SK-N-SH (cell line): ENCODE data around the gene PCED1B. TPM values are rescaled to one million over a fixed set of nuclear protein-coding genes. Genes with fewer than 3 reads are reported as not detected.

ENCODE experiments used
- CTCF ChIA-PET: fragments of 300-600, 350-600 bp; formaldehyde crosslinking; extraction: SDS; loops from one replicate; lab custom pipeline; 2021; lab: Yijun Ruan, JAX
- POLR2A ChIA-PET: fragments of 350-600 bp; sonication (Branson Sonifier 250); formaldehyde crosslinking; extraction: SDS; loops from one replicate; lab custom pipeline; 2020; ENCODE audit warnings: antibody characterized with exemption, inconsistent platforms; lab: Yijun Ruan, JAX
- DNase-seq: peaks from one replicate; pipeline ENCODE4 v3.0.0; 2012
- H2AFZ ChIP-seq: fragments of 200-600 bp; sonication (generic); 2 replicates; pipeline ENCODE4 v1.8.1; 2016; ENCODE audit warnings: antibody characterized with exemption, mild to moderate bottlenecking, low read depth
- H3F3A ChIP-seq: fragments of 200-600 bp; sonication (generic); replicated peaks from 2 replicates; pipeline ENCODE3; 2016; ENCODE audit warnings: antibody characterized with exemption, mild to moderate bottlenecking; ENCODE audit not compliant: insufficient read depth
- H3K27ac ChIP-seq, 2 experiments: fragments of 200-500 bp in 1 of 2; fragments of 200-600 bp in 1 of 2; sonication (Bioruptor generic) in 1 of 2; sonication (generic), shearing (Covaris generic) in 1 of 2; 2 replicates each; pipeline versions ENCODE4 v1.5.1 to v1.6.1; 2014 to 2016; ENCODE audit warnings: low read depth in 2 of 2, inconsistent platforms in 1 of 2, low read length in 1 of 2, mild to moderate bottlenecking in 1 of 2, mixed read lengths in 1 of 2
- H3K27me3 ChIP-seq: fragments of 200-600 bp; sonication (generic), shearing (Covaris generic); 2 replicates; pipeline ENCODE4 v1.6.1; 2016; ENCODE audit warnings: mixed run types; ENCODE audit not compliant: insufficient read depth
- H3K36me3 ChIP-seq, 2 experiments: fragments of 200-500 bp in 1 of 2; fragments of 200-600 bp in 1 of 2; sonication (Bioruptor generic) in 1 of 2; sonication (generic) in 1 of 2; replicated peaks in 1 of 2; 2 replicates each; pipeline versions ENCODE3 to v1.5.1; 2014 to 2016; ENCODE audit warnings: low read length in 1 of 2, mild to moderate bottlenecking in 1 of 2; ENCODE audit not compliant: insufficient read depth in 2 of 2, control insufficient read depth in 1 of 2
- H3K4me1 ChIP-seq, 2 experiments: fragments of 200-500 bp in 1 of 2; fragments of 200-600 bp in 1 of 2; sonication (Bioruptor generic) in 1 of 2; sonication (generic), shearing (Covaris generic) in 1 of 2; 2 replicates each; pipeline versions ENCODE4 v1.5.1 to v1.6.1; 2014 to 2016; ENCODE audit warnings: low read depth in 1 of 2, low read length in 1 of 2, mixed run types in 1 of 2; ENCODE audit not compliant: insufficient read depth in 2 of 2, control insufficient read depth in 1 of 2
- H3K4me2 ChIP-seq: fragments of 200-600 bp; sonication (generic), shearing (Covaris generic); 2 replicates; pipeline ENCODE4 v1.6.1; 2017; ENCODE audit warnings: mixed run types
- H3K4me3 ChIP-seq, 2 experiments: fragments of 200-500 bp in 1 of 2; fragments of 200-600 bp in 1 of 2; sonication (Bioruptor generic) in 1 of 2; sonication (generic), shearing (Covaris generic) in 1 of 2; 2 replicates each; pipeline versions ENCODE4 v1.5.1 to v1.8.1; 2014 to 2016; ENCODE audit warnings: low read depth in 2 of 2, inconsistent platforms in 1 of 2, low read length in 1 of 2, mild to moderate bottlenecking in 1 of 2, mixed read lengths in 1 of 2, moderate library complexity in 1 of 2
- H3K79me2 ChIP-seq: fragments of 200-600 bp; sonication (generic); 2 replicates; pipeline ENCODE4 v1.8.1; 2017; ENCODE audit warnings: mild to moderate bottlenecking; ENCODE audit not compliant: insufficient read depth
- H3K9ac ChIP-seq: fragments of 200-600 bp; sonication (generic); 2 replicates; pipeline ENCODE4 v1.6.1; 2017; ENCODE audit warnings: mixed run types
- H3K9me2 ChIP-seq: fragments of 200-600 bp; sonication (generic); 2 replicates; pipeline ENCODE4 v1.6.1; 2017; ENCODE audit warnings: mixed run types
- H3K9me3 ChIP-seq: fragments of 200-600 bp; sonication (generic); 2 replicates; pipeline ENCODE4 v1.6.1; 2017; ENCODE audit warnings: mixed run types, mild to moderate bottlenecking, moderate library complexity
- H4K20me1 ChIP-seq: fragments of 200-600 bp; sonication (generic); 2 replicates; pipeline ENCODE4 v1.6.1; 2017; ENCODE audit warnings: mild to moderate bottlenecking, mixed run types; ENCODE audit not compliant: insufficient read depth
- FOSL2 ChIP-seq: IDR thresholded peaks from 2 replicates; pipeline ENCODE4 v1.4.0; 2012; ENCODE audit warnings: low read depth, mild to moderate bottlenecking, moderate library complexity, borderline replicate concordance
- IRF3 ChIP-seq: fragments of 150-350 bp; IDR thresholded peaks from 2 replicates; pipeline ENCODE4 v1.6.1; 2016; ENCODE audit warnings: mild to moderate bottlenecking, low read depth, low read length
- MXI1 ChIP-seq: IDR thresholded peaks from 2 replicates; pipeline ENCODE4 v1.6.1; 2012; ENCODE audit warnings: mild to moderate bottlenecking, low read depth, low read length, improper control_type of control experiment
- NFIC ChIP-seq: IDR thresholded peaks from 2 replicates; pipeline ENCODE4 v1.4.0; 2012; ENCODE audit warnings: borderline replicate concordance
- NRF1 ChIP-seq: IDR thresholded peaks from 2 replicates; pipeline ENCODE4 v1.6.1; 2012; ENCODE audit warnings: low read depth, mild to moderate bottlenecking, low read length
- REST ChIP-seq: IDR thresholded peaks from 2 replicates; pipeline ENCODE4 v1.6.1; 2012; ENCODE audit warnings: mild to moderate bottlenecking, low read depth, low read length, moderate library complexity
- SIN3A ChIP-seq: IDR thresholded peaks from 2 replicates; pipeline ENCODE4 v1.6.1; 2012; ENCODE audit warnings: low read depth, mild to moderate bottlenecking, low read length, moderate library complexity, borderline replicate concordance
- TAF1 ChIP-seq: IDR thresholded peaks from 2 replicates; pipeline ENCODE4 v1.6.1; 2012; ENCODE audit warnings: low read depth, mild to moderate bottlenecking, low read length, moderate library complexity, borderline replicate concordance
- USF2 ChIP-seq: fragments of 150-350 bp; IDR thresholded peaks from 2 replicates; pipeline ENCODE4 v1.6.1; 2017; ENCODE audit warnings: antibody characterized with exemption, low read length, low read depth, borderline replicate concordance
- ZBTB33 ChIP-seq: IDR thresholded peaks from 2 replicates; pipeline ENCODE4 v1.4.0; 2012; ENCODE audit warnings: low read depth, borderline replicate concordance
- WGBS: methylation state at CpG from one replicate; pipeline ENCODE4 v1.1.6; 2017; ENCODE audit warnings: low lambda C conversion rate; 5-methylcytosine and 5-hydroxymethylcytosine counted together
- polyA plus RNA-seq, 3 experiments: library from polyadenylated mRNA; depleted of rRNA; stranded (reverse); fragments of >200 nt; gene quantifications; 2 replicates each; pipeline ENCODE4 v1.2.3, GENCODE V29; 2012

Gene PCED1B
- polyA plus RNA-seq, 1 of the 3 experiments (the other 2 are of a cell fraction) = 0.21 TPM

- Histone ChIP-seq H3F3A (no peaks in the 10 kb centered on the region), H3K9me3 (no peaks in the 10 kb centered on the region), H3K4me3 (no peak overlapping the region), H4K20me1 (no peaks in the 10 kb centered on the region), H3K4me2 (no peak overlapping the region), H3K36me3 (no peaks in the 10 kb centered on the region), H3K27me3 (peaks cover 12% of the 10 kb centered on the region; the same call in 1 of the 2 replicates)
- DNase-seq = no peak
- POLR2A ChIA-PET = no interaction called here
- no peak for TF ChIP-seq NFIC
- TF ChIP-seq SIN3A = no peak
- no peak for TF ChIP-seq USF2
- no peak for TF ChIP-seq TAF1
- TF ChIP-seq, all 33 proteins: peak for 0
- H2AFZ ChIP-seq = no peak overlapping the region
- no peaks in the 10 kb centered on the region for H3K4me1 ChIP-seq
- H3K9me2 ChIP-seq = no peaks in the 10 kb centered on the region
- no peaks in the 10 kb centered on the region for H3K79me2 ChIP-seq
- CTCF ChIA-PET = interaction anchor here (0.7 kb wide), 1 partner anchor 10 kb away, joined by 3 read pairs; no protein-coding TSS in a partner anchor
- no peak overlapping the region for H3K27ac ChIP-seq
- 34% methylated on average over 10 of the region's 11 CpGs for WGBS
- H3K9ac ChIP-seq = no peak overlapping the region
Observed at GRCh38 chr12:47102845-47103651, 23.6 kb downstream of the PCED1B start.

GRCh38 chr12:47105914-47106674, 26.7 kb downstream of the PCED1B start:
- no peak for DNase-seq
- Histone ChIP-seq H3K79me2 (no peaks in the 10 kb centered on the region), H2AFZ (no peak overlapping the region), H3K4me2 (no peak overlapping the region), H3K4me3 (no peak overlapping the region), H3K36me3 (no peaks in the 10 kb centered on the region), H3K4me1 (no peaks in the 10 kb centered on the region), H3K9ac (no peak overlapping the region), H3K9me3 (no peaks in the 10 kb centered on the region), H3F3A (no peaks in the 10 kb centered on the region), H3K27me3 (peaks cover 12% of the 10 kb centered on the region; the same call in 1 of the 2 replicates), H3K27ac (no peak overlapping the region), H4K20me1 (no peaks in the 10 kb centered on the region), H3K9me2 (no peaks in the 10 kb centered on the region)
- no peak for TF ChIP-seq IRF3
- TF ChIP-seq MXI1 = no peak
- no peak for TF ChIP-seq ZBTB33
- no peak for TF ChIP-seq NFIC
- TF ChIP-seq FOSL2 = no peak
- TF ChIP-seq REST = no peak
- no peak for TF ChIP-seq USF2
- no peak for TF ChIP-seq NRF1
- 24% methylated on average over 9 of the region's 10 CpGs for WGBS
- ChIA-PET POLR2A (no interaction called here), CTCF (interaction anchor here (1.2 kb wide), 1 partner anchor 33 kb away, joined by 4 read pairs; no protein-coding TSS in a partner anchor)
